Measurements from ENCODE around the gene TBC1D4. TPM values are rescaled to one million over a fixed set of nuclear protein-coding genes. Genes with fewer than 3 reads are reported as not detected.
A peak's percentile ranks its signal among the peaks of the same experiment; 100 is the strongest.

TBC1D4 gene
- total and polyA plus RNA-seq, 10 of the 15 experiments (the other 5 are each of a cell fraction or from before 2014, with no cell fraction given) = 11.0 to 38.6 (median 25.5) TPM

GRCh38 chr13:75365724-75366173 is 116.2 kb downstream of the TBC1D4 start:
- Histone ChIP-seq H3K79me2 (ENCODE audit: control insufficient read depth, insufficient read depth, low read length) (peaks cover 19% of the 10 kb centered on the region), H3K9ac (ENCODE audit: control insufficient read depth, insufficient read depth, low read length) (peak overlapping the region; percentile 56), H2AFZ (ENCODE audit: control insufficient read depth, low read depth, low read length) (peak overlapping the region; percentile 73), H3K27me3 (replicated peaks in 1 of 2; ENCODE audit: control insufficient read depth in 2 of 2, insufficient read depth in 2 of 2, low read length in 1 of 2) (no peaks in the 10 kb centered on the region), H3K36me3 (ENCODE audit: control insufficient read depth in 2 of 2, insufficient read depth in 2 of 2, low read length in 1 of 2) (no peaks in the 10 kb centered on the region), H3K9me3 (replicated peaks; ENCODE audit: control insufficient read depth, insufficient read depth, low read length) (no peaks in the 10 kb centered on the region; the same call in 2 of the 3 replicates), H3K27ac (ENCODE audit: control insufficient read depth, insufficient read depth) (peak overlapping the region; percentile 81), H4K20me1 (ENCODE audit: control insufficient read depth, insufficient read depth) (no peaks in the 10 kb centered on the region), H3K4me2 (ENCODE audit: control insufficient read depth, insufficient read depth) (peak overlapping the region; percentile 95), H3K4me1 (ENCODE audit: control insufficient read depth, insufficient read depth, low read length) (peaks cover 13% of the 10 kb centered on the region; the same call in 1 of the 2 replicates), H3K4me3 (peak overlapping the region; percentile 34)
- ChIA-PET SMC1A (ENCODE audit: uncharacterized antibody, unreplicated experiment) (interaction anchor here (0.6 to 4.3 kb wide), 27 partner anchors 10 to 185 kb away, joined by 3 to 33 read pairs (median 5); partner anchors contain the start of gene TBC1D4), POLR2A (interaction anchor here (0.6 to 1.8 kb wide), 8 partner anchors 8 to 397 kb away, joined by 3 to 6 read pairs (median 4); no protein-coding TSS in a partner anchor), RAD21 (ENCODE audit: unreplicated experiment) (interaction anchor here (0.6 to 3.3 kb wide), 24 partner anchors 8 to 185 kb away, joined by 3 to 33 read pairs (median 6); partner anchors contain the start of gene TBC1D4), CTCF (interaction anchor here (0.7 to 4.8 kb wide), 24 partner anchors 8 to 396 kb away, joined by 3 to 26 read pairs (median 4); partner anchors contain the start of genes COMMD6 and TBC1D4)
- intact Hi-C loops (cut with micrococcal nuclease; ENCODE audit: unreplicated experiment) (no loop called here), in situ Hi-C loops (cut with MboI) (no loop called here)
- FAIRE-seq (no peak), DNase-seq (ENCODE audit: low read depth, low spot score) (peak; percentile 78), ATAC-seq (peak; percentile 97)
- no TSS peak for BruUV-seq (replicated peaks)
- WGBS (ENCODE audit: insufficient coverage, insufficient replicate concordance, low lambda C conversion rate, missing lambda C conversion rate) = 3% methylated on average over 5 of the region's 5 CpGs
- TF ChIP-seq EZH2 (IDR thresholded peaks at IDR 0.05; ENCODE audit: borderline replicate concordance, control insufficient read depth, low read depth, low read length) = no peak
- no peak for TF ChIP-seq ZNF687 (IDR thresholded peaks at IDR 0.05)
- peak; percentile 77 for TF ChIP-seq BCL11A (IDR thresholded peaks at IDR 0.05; ENCODE audit: low read depth, low read length)
- peak; percentile 91 for TF ChIP-seq JUNB (IDR thresholded peaks at IDR 0.05)
- TF ChIP-seq PML (IDR thresholded peaks at IDR 0.05; ENCODE audit: low read length) = peak; percentile 72
- no peak for TF ChIP-seq CEBPZ (IDR thresholded peaks at IDR 0.05; ENCODE audit: low read depth, low read length)
- no peak for TF ChIP-seq IRF3 (IDR thresholded peaks at IDR 0.05)
- TF ChIP-seq CBFB (IDR thresholded peaks at IDR 0.05; ENCODE audit: low read depth) = no peak
- no peak for TF ChIP-seq ESRRA (IDR thresholded peaks at IDR 0.05; ENCODE audit: low read length)
- TF ChIP-seq CHD1 (IDR thresholded peaks at IDR 0.05; ENCODE audit: low read depth, low read length) = no peak
- TF ChIP-seq ATF3 (IDR thresholded peaks at IDR 0.05; ENCODE audit: borderline replicate concordance, extremely low read depth, low read depth, low read length) = no peak
- TF ChIP-seq HCFC1 (IDR thresholded peaks at IDR 0.05; ENCODE audit: low read length) = no peak
- no peak for TF ChIP-seq SMC3 (IDR thresholded peaks at IDR 0.05; ENCODE audit: borderline replicate concordance, low read length)
- no peak for TF ChIP-seq PBX3 (IDR thresholded peaks at IDR 0.05; ENCODE audit: insufficient replicate concordance, low read depth, low read length)

All from GM12878 (cell line).